ENCODE measurements around the gene RERE. TPM values are rescaled to one million over a fixed set of nuclear protein-coding genes. Genes with fewer than 3 reads are reported as not detected.

Gene RERE
- total and polyA plus RNA-seq, 2 experiments from 2014 or later = 148 to 170 TPM

- no peaks in the 10 kb centered on the region for H3K4me1 ChIP-seq (ENCODE audit: insufficient read depth)
- H3K9me2 ChIP-seq (ENCODE audit: insufficient read depth) = no peaks in the 10 kb centered on the region
- no peak overlapping the region for H3K4me2 ChIP-seq
- no peak overlapping the region for H3K4me3 ChIP-seq
- no peaks in the 10 kb centered on the region for H3F3A ChIP-seq (replicated peaks; ENCODE audit: low read depth)
- no peak overlapping the region for H3K4me3 Mint-ChIP-seq
- peaks cover 55% of the 10 kb centered on the region for H3K79me2 ChIP-seq (replicated peaks; ENCODE audit: insufficient read depth)
- H3K27ac ChIP-seq (ENCODE audit: low read depth) = no peak overlapping the region
- no peak for ATAC-seq
- H3K27me3 ChIP-seq (ENCODE audit: insufficient read depth) = no peaks in the 10 kb centered on the region
- H3K9me3 Mint-ChIP-seq = no peaks in the 10 kb centered on the region
- peaks cover 4% of the 10 kb centered on the region for H3K27me3 Mint-ChIP-seq (ENCODE audit: insufficient read depth, low read depth, poor library complexity)
- H4K20me1 ChIP-seq (replicated peaks; ENCODE audit: insufficient read depth) = peaks cover 4% of the 10 kb centered on the region; the same call in 1 of the 2 replicates
- no peak for DNase-seq (ENCODE audit: low spot score)
- no peak overlapping the region for H2AFZ ChIP-seq
- no peak overlapping the region for H3K27ac Mint-ChIP-seq
- H3K36me3 Mint-ChIP-seq (ENCODE audit: low read depth) = peaks cover 30% of the 10 kb centered on the region; the same call in 2 of the 3 replicates
- TF ChIP-seq EZH2phosphoT487 (IDR thresholded peaks at IDR 0.05; ENCODE audit: unreplicated experiment) = no peak
- TF ChIP-seq, protein P1, sequence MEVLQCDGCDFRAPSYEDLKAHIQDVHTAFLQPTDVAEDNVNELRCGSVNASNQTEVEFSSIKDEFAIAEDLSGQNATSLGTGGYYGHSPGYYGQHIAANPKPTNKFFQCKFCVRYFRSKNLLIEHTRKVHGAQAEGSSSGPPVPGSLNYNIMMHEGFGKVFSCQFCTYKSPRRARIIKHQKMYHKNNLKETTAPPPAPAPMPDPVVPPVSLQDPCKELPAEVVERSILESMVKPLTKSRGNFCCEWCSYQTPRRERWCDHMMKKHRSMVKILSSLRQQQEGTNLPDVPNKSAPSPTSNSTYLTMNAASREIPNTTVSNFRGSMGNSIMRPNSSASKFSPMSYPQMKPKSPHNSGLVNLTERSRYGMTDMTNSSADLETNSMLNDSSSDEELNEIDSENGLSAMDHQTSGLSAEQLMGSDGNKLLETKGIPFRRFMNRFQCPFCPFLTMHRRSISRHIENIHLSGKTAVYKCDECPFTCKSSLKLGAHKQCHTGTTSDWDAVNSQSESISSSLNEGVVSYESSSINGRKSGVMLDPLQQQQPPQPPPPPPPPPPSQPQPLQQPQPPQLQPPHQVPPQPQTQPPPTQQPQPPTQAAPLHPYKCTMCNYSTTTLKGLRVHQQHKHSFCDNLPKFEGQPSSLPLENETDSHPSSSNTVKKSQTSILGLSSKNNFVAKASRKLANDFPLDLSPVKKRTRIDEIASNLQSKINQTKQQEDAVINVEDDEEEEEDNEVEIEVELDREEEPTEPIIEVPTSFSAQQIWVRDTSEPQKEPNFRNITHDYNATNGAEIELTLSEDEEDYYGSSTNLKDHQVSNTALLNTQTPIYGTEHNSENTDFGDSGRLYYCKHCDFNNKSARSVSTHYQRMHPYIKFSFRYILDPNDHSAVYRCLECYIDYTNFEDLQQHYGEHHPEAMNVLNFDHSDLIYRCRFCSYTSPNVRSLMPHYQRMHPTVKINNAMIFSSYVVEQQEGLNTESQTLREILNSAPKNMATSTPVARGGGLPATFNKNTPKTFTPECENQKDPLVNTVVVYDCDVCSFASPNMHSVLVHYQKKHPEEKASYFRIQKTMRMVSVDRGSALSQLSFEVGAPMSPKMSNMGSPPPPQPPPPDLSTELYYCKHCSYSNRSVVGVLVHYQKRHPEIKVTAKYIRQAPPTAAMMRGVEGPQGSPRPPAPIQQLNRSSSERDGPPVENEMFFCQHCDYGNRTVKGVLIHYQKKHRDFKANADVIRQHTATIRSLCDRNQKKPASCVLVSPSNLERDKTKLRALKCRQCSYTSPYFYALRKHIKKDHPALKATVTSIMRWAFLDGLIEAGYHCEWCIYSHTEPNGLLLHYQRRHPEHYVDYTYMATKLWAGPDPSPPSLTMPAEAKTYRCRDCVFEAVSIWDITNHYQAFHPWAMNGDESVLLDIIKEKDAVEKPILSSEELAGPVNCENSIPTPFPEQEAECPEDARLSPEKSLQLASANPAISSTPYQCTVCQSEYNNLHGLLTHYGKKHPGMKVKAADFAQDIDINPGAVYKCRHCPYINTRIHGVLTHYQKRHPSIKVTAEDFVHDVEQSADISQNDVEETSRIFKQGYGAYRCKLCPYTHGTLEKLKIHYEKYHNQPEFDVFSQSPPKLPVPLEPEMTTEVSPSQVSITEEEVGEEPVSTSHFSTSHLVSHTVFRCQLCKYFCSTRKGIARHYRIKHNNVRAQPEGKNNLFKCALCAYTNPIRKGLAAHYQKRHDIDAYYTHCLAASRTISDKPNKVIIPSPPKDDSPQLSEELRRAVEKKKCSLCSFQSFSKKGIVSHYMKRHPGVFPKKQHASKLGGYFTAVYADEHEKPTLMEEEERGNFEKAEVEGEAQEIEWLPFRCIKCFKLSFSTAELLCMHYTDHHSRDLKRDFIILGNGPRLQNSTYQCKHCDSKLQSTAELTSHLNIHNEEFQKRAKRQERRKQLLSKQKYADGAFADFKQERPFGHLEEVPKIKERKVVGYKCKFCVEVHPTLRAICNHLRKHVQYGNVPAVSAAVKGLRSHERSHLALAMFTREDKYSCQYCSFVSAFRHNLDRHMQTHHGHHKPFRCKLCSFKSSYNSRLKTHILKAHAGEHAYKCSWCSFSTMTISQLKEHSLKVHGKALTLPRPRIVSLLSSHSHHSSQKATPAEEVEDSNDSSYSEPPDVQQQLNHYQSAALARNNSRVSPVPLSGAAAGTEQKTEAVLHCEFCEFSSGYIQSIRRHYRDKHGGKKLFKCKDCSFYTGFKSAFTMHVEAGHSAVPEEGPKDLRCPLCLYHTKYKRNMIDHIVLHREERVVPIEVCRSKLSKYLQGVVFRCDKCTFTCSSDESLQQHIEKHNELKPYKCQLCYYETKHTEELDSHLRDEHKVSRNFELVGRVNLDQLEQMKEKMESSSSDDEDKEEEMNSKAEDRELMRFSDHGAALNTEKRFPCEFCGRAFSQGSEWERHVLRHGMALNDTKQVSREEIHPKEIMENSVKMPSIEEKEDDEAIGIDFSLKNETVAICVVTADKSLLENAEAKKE (CRISPR knock-in tag; IDR thresholded peaks at IDR 0.05) = no peak
- TF ChIP-seq, protein P2, sequence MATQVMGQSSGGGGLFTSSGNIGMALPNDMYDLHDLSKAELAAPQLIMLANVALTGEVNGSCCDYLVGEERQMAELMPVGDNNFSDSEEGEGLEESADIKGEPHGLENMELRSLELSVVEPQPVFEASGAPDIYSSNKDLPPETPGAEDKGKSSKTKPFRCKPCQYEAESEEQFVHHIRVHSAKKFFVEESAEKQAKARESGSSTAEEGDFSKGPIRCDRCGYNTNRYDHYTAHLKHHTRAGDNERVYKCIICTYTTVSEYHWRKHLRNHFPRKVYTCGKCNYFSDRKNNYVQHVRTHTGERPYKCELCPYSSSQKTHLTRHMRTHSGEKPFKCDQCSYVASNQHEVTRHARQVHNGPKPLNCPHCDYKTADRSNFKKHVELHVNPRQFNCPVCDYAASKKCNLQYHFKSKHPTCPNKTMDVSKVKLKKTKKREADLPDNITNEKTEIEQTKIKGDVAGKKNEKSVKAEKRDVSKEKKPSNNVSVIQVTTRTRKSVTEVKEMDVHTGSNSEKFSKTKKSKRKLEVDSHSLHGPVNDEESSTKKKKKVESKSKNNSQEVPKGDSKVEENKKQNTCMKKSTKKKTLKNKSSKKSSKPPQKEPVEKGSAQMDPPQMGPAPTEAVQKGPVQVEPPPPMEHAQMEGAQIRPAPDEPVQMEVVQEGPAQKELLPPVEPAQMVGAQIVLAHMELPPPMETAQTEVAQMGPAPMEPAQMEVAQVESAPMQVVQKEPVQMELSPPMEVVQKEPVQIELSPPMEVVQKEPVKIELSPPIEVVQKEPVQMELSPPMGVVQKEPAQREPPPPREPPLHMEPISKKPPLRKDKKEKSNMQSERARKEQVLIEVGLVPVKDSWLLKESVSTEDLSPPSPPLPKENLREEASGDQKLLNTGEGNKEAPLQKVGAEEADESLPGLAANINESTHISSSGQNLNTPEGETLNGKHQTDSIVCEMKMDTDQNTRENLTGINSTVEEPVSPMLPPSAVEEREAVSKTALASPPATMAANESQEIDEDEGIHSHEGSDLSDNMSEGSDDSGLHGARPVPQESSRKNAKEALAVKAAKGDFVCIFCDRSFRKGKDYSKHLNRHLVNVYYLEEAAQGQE (IDR thresholded peaks at IDR 0.05; ENCODE audit: unreplicated experiment) = no peak
- no peak for TF ChIP-seq CTCF (conservative IDR thresholded peaks at IDR 0.05; ENCODE audit: low read depth in 2 of 2)
- TF ChIP-seq STAT1 (IDR thresholded peaks at IDR 0.05; ENCODE audit: unreplicated experiment) = no peak
- TF ChIP-seq JUNB (IDR thresholded peaks at IDR 0.05; ENCODE audit: unreplicated experiment) = no peak
- H3K4me1 Mint-ChIP-seq = 0 out of 3 replicates have a peak, but pooled peaks cover 4% of the 10 kb centered on the region
- no peaks in the 10 kb centered on the region for H3K36me3 ChIP-seq (ENCODE audit: insufficient read depth)
Observed at GRCh38 chr1:8543965-8544364, 273.5 kb downstream of the RERE start.
